ENCODE measurements around the gene RIC8B.
A peak's percentile ranks its signal among the peaks of the same experiment; 100 is the strongest.
"Not testable (repeated sequence)": the region's sequence is repeated elsewhere in the genome, so short reads cannot be mapped to it uniquely, and the experiment has no call there.

RIC8B gene

GRCh38 chr12:106908561-106908960 is 134.1 kb downstream of the RIC8B start:
- no peak for DNase-seq

GRCh38 chr12:106910202-106910601 is 135.7 kb downstream of the RIC8B start:
- peak; percentile 4 for DNase-seq

GRCh38 chr12:106911581-106911980 is 137.1 kb downstream of the RIC8B start:
- no peak for DNase-seq

GRCh38 chr12:106913456-106913855 is 139.0 kb downstream of the RIC8B start:
- DNase-seq = no peak

- peak; percentile 10 for DNase-seq
Observed at GRCh38 chr12:106914796-106915634, 140.5 kb downstream of the RIC8B start.

- DNase-seq = no peak
Observed at GRCh38 chr12:106915635-106916026, 141.1 kb downstream of the RIC8B start.

GRCh38 chr12:106917503-106917902 is 143.0 kb downstream of the RIC8B start:
- DNase-seq = no peak

GRCh38 chr12:106918746-106919145 is 144.3 kb downstream of the RIC8B start:
- no peak for DNase-seq

- peak; percentile 58 for DNase-seq
Observed at GRCh38 chr12:106919910-106920544, 145.5 kb downstream of the RIC8B start.

- DNase-seq = not testable (repeated sequence)
Observed at GRCh38 chr12:106921976-106922375, 147.5 kb downstream of the RIC8B start.

- DNase-seq = not testable (repeated sequence)
Observed at GRCh38 chr12:106923594-106923993, 149.1 kb downstream of the RIC8B start.

- DNase-seq = no peak
Observed at GRCh38 chr12:106924268-106924861, 149.9 kb downstream of the RIC8B start.

GRCh38 chr12:106926657-106927056 is 152.2 kb downstream of the RIC8B start:
- DNase-seq = no peak

GRCh38 chr12:106934277-106934676 is 159.8 kb downstream of the RIC8B start:
- no peak for DNase-seq

Data from CD4-positive, alpha-beta T cell treated with Interleukin-21 for 1 hour (primary cell).